ENCODE results near the gene CENPF. TPM values are rescaled to one million over a fixed set of nuclear protein-coding genes. Genes with fewer than 3 reads are reported as not detected.

Gene CENPF, protein sequence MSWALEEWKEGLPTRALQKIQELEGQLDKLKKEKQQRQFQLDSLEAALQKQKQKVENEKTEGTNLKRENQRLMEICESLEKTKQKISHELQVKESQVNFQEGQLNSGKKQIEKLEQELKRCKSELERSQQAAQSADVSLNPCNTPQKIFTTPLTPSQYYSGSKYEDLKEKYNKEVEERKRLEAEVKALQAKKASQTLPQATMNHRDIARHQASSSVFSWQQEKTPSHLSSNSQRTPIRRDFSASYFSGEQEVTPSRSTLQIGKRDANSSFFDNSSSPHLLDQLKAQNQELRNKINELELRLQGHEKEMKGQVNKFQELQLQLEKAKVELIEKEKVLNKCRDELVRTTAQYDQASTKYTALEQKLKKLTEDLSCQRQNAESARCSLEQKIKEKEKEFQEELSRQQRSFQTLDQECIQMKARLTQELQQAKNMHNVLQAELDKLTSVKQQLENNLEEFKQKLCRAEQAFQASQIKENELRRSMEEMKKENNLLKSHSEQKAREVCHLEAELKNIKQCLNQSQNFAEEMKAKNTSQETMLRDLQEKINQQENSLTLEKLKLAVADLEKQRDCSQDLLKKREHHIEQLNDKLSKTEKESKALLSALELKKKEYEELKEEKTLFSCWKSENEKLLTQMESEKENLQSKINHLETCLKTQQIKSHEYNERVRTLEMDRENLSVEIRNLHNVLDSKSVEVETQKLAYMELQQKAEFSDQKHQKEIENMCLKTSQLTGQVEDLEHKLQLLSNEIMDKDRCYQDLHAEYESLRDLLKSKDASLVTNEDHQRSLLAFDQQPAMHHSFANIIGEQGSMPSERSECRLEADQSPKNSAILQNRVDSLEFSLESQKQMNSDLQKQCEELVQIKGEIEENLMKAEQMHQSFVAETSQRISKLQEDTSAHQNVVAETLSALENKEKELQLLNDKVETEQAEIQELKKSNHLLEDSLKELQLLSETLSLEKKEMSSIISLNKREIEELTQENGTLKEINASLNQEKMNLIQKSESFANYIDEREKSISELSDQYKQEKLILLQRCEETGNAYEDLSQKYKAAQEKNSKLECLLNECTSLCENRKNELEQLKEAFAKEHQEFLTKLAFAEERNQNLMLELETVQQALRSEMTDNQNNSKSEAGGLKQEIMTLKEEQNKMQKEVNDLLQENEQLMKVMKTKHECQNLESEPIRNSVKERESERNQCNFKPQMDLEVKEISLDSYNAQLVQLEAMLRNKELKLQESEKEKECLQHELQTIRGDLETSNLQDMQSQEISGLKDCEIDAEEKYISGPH (N-terminal part only)
- total RNA-seq = 26.4 and 39.8 TPM in 2 replicates

DNA sequence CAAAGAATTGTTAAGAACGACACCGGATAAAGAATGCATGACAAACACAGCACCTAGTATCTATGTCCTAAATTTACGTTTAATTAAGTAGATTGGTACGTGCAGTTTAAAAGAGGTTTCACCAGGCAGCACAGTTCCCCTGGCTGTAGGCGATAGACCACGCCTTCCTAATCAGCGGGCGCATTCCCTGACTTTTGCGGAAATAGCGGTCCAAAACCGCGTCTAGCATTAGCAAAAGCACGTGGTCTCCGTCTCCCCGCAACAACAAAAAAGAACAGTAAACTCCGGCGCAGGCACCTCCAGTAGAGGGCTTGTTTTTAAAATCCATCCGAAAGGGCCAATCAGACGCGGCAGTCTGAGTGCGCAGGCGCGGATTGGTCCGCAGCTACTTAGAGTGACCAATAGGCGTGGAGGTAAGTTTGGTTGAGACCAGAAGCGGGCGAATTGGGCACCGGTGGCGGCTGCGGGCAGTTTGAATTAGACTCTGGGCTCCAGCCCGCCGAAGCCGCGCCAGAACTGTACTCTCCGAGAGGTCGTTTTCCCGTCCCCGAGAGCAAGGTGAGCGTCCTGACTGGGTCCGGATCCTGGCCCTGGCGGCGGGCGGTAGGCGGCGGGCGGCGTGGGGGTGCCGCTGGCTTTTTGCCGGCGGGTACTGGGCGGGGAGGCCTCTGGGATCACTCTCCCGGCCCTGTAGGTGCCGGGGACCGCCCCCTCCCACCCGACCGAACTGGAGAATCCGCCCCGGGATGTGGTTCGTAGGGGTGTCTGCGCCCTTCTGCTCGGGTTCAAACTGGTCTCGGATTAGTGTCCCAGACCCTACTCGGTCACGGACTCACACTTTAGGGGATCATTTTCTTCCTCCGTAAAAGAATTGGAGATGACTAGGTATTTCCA is at the start of gene CENPF:
TSS of gene CENPF (plus strand) at position 432 of the 894 bp plus-strand sequence. CDS start 10,560 bp downstream, outside the sequence.

Other genes starting within 250 kb of the CENPF start
- gene PTPN14, start 51.6 kb upstream of the CENPF start, total RNA-seq = 19.8 and 32.9 TPM in 2 replicates

Measured in airway epithelial cell (primary cell).